ENCODE data around the gene CMSS1.

The CMSS1 gene

DNA sequence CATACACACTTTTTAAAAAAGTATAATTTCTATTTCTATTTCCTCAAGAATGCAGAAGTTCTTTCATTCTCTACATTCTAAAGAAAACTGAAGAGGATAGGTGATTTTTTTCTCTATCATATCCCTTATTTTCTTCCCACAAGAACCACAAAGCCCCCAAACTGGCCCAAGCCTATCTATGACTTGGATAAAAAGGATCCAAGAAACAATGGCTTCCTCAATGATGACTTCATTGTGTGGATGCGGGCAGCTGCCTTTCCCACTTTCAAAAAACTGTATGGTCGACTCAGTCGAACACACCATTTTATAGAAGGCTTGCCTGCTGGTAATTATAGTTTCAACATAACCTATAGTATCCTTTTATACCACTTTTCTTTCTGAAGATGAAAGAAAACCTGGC is 390.2 kb downstream of the CMSS1 start:
- Histone ChIP-seq H3K27me3 (ENCODE audit: insufficient read depth, poor library complexity, severe bottlenecking) (no peaks in the 10 kb centered on the region), H3K4me3 (replicated peaks; ENCODE audit: insufficient read depth, low read length) (no peak overlapping the region), H3K27ac (replicated peaks) (no peak overlapping the region)
- no peak for TF ChIP-seq CTCF (IDR thresholded peaks at IDR 0.05; ENCODE audit: insufficient read depth, low read length)
- TF ChIP-seq REST (IDR thresholded peaks at IDR 0.05; ENCODE audit: insufficient replicate concordance, low read depth), result no peak
- TF ChIP-seq POLR2AphosphoS5 (IDR thresholded peaks at IDR 0.05; ENCODE audit: low read depth), result no peak
- no peak for DNase-seq (ENCODE audit: low read depth in 1 of 2, low spot score in 1 of 2)

DNA sequence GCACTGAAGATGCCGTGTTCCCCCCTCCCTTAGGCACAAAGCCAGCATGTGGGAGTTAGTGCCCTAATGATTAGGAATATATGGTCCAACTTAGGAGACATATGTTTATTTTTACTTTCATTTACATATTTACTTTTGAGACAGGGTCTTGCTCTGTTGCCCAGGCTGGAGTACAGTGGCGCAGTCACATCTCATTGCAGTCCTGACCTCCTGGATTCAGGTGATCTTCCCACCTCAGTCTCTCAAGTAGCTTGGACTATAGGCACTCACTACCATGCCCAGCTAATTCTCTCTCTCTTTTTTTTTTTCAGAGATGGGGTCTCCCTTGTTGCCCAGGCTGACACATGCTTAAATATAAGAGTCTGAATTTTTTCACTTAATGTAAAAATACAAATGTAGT is 391.5 kb downstream of the CMSS1 start:
- TF ChIP-seq GABPA (IDR thresholded peaks at IDR 0.05; ENCODE audit: low read depth), result no peak
- no peak for TF ChIP-seq REST (IDR thresholded peaks at IDR 0.05; ENCODE audit: insufficient replicate concordance, low read depth)
- no peak for TF ChIP-seq POLR2AphosphoS5 (IDR thresholded peaks at IDR 0.05; ENCODE audit: low read depth)
- TF ChIP-seq CTCF (IDR thresholded peaks at IDR 0.05; ENCODE audit: insufficient read depth, low read length), result no peak
- TF ChIP-seq SPI1 (IDR thresholded peaks at IDR 0.05; ENCODE audit: borderline replicate concordance, low read depth), result no peak
- Histone ChIP-seq H3K27ac (replicated peaks) (no peak overlapping the region), H3K4me3 (replicated peaks; ENCODE audit: insufficient read depth, low read length) (no peak overlapping the region), H3K27me3 (ENCODE audit: insufficient read depth, poor library complexity, severe bottlenecking) (no peaks in the 10 kb centered on the region)
- no peak for DNase-seq (ENCODE audit: low read depth in 1 of 2, low spot score in 1 of 2)

GRCh38 chr3:100209948-100210771 is 392.5 kb downstream of the CMSS1 start:
- TF ChIP-seq POLR2AphosphoS5 (IDR thresholded peaks at IDR 0.05; ENCODE audit: low read depth) (no peak), REST (IDR thresholded peaks at IDR 0.05; ENCODE audit: insufficient replicate concordance, low read depth) (no peak), GABPA (IDR thresholded peaks at IDR 0.05; ENCODE audit: low read depth) (no peak), CTCF (IDR thresholded peaks at IDR 0.05; ENCODE audit: insufficient read depth, low read length) (no peak), SPI1 (IDR thresholded peaks at IDR 0.05; ENCODE audit: borderline replicate concordance, low read depth) (no peak)
- Histone ChIP-seq H3K27me3 (ENCODE audit: insufficient read depth, poor library complexity, severe bottlenecking) (no peaks in the 10 kb centered on the region), H3K27ac (replicated peaks) (no peak overlapping the region), H3K4me3 (replicated peaks; ENCODE audit: insufficient read depth, low read length) (no peak overlapping the region)
- DNase-seq (ENCODE audit: low read depth in 1 of 2, low spot score in 1 of 2), result no peak
